ENCODE data around the gene CLPSL2. TPM values are rescaled to one million over a fixed set of nuclear protein-coding genes. Genes with fewer than 3 reads are reported as not detected.

The CLPSL2 gene
- total RNA-seq, 1 experiment from 2014 or later = not detected

DNA sequence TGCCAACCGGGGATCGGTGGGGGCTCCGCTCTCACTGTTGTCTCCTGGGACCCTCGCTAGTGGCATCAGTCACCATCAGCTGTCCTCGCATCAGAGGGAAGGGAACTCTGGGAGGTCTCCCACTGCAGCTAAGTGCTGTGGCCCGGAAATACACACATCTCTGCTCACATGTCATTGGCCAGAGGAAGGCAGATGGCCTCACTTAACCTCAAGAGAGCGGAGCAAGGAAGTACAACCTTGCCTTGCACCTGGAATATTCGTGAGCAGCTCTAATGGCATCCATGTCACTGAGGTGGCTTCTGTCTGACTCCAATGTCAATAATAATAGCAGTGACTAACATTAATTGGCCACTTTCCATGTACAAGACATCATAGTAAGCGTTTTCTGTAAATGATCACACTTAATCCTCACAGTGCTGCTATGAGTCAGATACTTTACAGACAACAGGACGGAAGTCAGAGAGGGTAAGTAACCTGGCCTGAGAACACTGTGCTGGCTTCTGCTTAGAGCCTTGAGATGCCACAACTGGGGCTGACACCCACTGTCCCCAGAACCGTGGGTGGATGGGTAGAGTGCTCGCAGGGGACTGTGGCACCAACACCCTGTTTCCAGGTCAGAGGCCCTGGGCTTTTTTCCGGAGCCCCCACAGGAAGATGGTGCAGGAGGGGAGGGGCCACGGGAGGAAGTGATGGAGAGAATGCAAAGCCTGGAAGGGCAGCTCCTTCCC is 34.7 kb downstream of the CLPSL2 start:
- in situ Hi-C loops (cut with HindIII; ENCODE audit: low sequenced_read_pairs) = no loop called here
- no peak for DNase-seq (ENCODE audit: low spot score)

DNA sequence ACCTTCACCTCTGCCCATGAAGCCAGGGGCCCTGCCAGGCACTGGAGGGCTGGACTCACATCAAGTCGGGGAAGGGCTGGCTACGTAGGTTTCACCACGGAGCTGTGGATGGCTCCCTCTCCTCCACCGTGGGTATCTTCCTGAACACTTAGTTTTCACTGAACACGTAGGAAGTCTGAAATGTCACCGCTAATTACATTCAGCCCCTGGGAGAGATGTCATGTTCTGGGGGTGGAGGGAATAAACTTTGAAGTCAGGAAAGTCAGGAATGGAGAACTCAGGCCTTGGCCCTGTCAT is 35.2 kb downstream of the CLPSL2 start:
- no peak for DNase-seq (ENCODE audit: low spot score)
- in situ Hi-C loops (cut with HindIII; ENCODE audit: low sequenced_read_pairs) = no loop called here

DNA sequence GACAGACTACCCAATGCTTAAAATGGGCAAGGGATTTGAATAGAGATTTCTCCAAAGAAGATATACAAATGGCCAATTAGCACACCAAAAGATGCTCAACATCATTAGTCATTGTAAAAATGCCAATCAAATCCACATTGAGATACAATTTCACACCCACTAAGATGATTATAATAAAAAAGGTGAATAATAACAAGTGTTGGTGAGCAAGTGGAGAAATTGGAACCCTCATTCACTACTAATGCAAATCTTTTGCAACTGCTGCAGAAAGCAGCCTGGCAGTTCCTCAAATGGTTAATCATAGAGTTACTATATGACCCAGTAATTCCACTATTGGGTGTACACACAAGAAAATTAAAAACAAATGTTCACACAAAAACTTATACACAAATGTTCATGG is 41.1 kb downstream of the CLPSL2 start:
- in situ Hi-C loops (cut with HindIII; ENCODE audit: low sequenced_read_pairs) = no loop called here
- DNase-seq (ENCODE audit: low spot score) = no peak

DNA sequence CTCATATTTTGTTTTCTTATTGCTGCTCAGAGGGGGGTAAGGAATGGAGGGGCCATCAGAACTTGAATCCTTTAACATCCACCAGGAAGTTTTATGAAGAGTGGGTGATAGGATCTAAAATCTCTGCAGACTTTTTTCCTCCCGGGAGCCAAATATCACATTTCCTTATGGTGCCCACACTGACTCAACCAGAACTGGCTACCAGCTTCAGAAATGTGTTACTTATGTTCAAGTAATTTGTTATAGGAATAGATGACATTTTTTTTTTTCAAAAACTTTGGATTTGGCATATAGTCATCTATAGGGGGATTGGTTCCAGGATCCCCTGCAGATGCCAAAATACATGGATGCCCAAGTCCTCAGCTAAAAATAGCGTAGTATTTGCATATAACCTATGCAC is 47.2 kb downstream of the CLPSL2 start:
- in situ Hi-C loops (cut with HindIII; ENCODE audit: low sequenced_read_pairs) = no loop called here
- DNase-seq (ENCODE audit: low spot score) = no peak

DNA sequence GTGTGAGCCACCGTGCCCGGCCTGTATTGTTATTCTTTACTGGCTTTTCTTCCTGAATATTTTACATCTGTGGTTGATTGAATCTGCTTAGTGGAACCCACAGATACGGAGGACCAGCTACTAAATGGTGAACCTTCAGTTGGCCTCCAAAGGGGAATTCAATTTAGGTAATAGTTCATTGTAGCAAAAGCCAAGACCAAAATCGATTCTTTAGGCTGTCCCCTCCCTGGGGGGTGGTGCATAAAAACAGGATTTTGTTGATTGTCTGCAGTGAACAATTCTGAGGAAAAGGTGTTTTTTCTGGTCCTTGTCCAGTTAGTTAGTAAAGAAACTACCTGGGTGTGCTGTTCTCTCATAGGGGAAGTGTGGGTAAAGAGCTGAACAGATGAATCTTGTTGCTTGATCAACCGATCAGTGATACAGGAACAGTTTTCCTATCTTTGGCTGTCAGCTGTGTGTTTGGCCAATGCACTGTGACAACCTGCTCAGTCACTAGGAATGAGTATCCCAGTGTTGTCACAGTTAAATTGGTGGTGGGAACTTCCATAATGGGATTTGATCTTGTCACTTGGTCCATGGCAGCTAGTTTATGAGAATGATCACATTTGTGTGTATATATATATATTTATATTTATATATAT is 48.3 kb downstream of the CLPSL2 start:
- in situ Hi-C loops (cut with HindIII; ENCODE audit: low sequenced_read_pairs) = no loop called here
- no peak for DNase-seq (ENCODE audit: low spot score)

Other genes starting within 250 kb of the CLPSL2 start
- 29.4 and 33.5 TPM in 2 replicates for gene FKBP5, start 87.7 kb upstream of the CLPSL2 start, total RNA-seq (2014; rRNA removed; shearing (Covaris generic))
- 0.68 TPM in 1 of 2 replicates, not detected in the other for gene ARMC12, start 39.6 kb upstream of the CLPSL2 start, total RNA-seq (2014; rRNA removed; shearing (Covaris generic))
- gene CLPSL1, start 4.4 kb downstream of the CLPSL2 start, total RNA-seq (2014; rRNA removed; shearing (Covaris generic)) = not detected in 2 replicates
- gene CLPS, start 20.7 kb downstream of the CLPSL2 start, total RNA-seq (2014; rRNA removed; shearing (Covaris generic)) = not detected in 2 replicates
- not detected in 2 replicates for gene LHFPL5, start 28.8 kb downstream of the CLPSL2 start, total RNA-seq (2014; rRNA removed; shearing (Covaris generic))
- 28.9 and 39.9 TPM in 2 replicates for gene SRPK1, start 144.5 kb downstream of the CLPSL2 start, total RNA-seq (2014; rRNA removed; shearing (Covaris generic))
- gene SLC26A8, start 248.0 kb downstream of the CLPSL2 start, total RNA-seq (2014; rRNA removed; shearing (Covaris generic)) = not detected in 2 replicates

Measured in G401 (cell line).